ENCODE measurements around the gene FOXL2.

- no peak for TF ChIP-seq CTCF (IDR thresholded peaks at IDR 0.05)
- no peak for TF ChIP-seq POLR2A (IDR thresholded peaks at IDR 0.05)
- no peak for TF ChIP-seq POLR2AphosphoS5 (IDR thresholded peaks at IDR 0.05)
- no peak for TF ChIP-seq EP300 (IDR thresholded peaks at IDR 0.05)
Observed at GRCh38 chr3:138964923-138965322, 18.0 kb upstream of the FOXL2 start.
